ENCODE measurements around the gene HDAC4. TPM values are rescaled to one million over a fixed set of nuclear protein-coding genes. Genes with fewer than 3 reads are reported as not detected.

HDAC4 gene
- total and polyA plus RNA-seq, 2 of the 8 experiments (the other 6 are each of a cell fraction or from before 2014, with no cell fraction given): 15.4 to 31.5 TPM

GRCh38 chr2:239262484-239263230 is 138.2 kb downstream of the HDAC4 start:
- Histone ChIP-seq H3K14ac (ENCODE audit: insufficient read length) (no peak overlapping the region), H3K36me3 (ENCODE audit: control insufficient read depth in 2 of 4, insufficient read depth in 4 of 4, low read length in 3 of 4) (no peaks in the 10 kb centered on the region), H2AK5ac (ENCODE audit: low read depth, low read length) (no peak overlapping the region), H2BK20ac (ENCODE audit: low read length) (no peak overlapping the region), H2BK120ac (replicated peaks; ENCODE audit: low read depth, low read length) (no peak overlapping the region), H3K4me2 (ENCODE audit: insufficient read depth in 1 of 2, low read depth in 2 of 2, low read length in 2 of 2) (no peak overlapping the region), H3K4ac (replicated peaks; ENCODE audit: insufficient read length, low read depth, low read length) (no peak overlapping the region), H3K23me2 (ENCODE audit: low read depth, low read length) (no peaks in the 10 kb centered on the region), H3K9ac (replicated peaks in 1 of 4; ENCODE audit: extremely low read depth in 1 of 4, low read depth in 3 of 4, low read length in 3 of 4) (no peak overlapping the region), H4K91ac (replicated peaks; ENCODE audit: insufficient read length, low read length) (no peak overlapping the region), H2BK5ac (ENCODE audit: low read depth, low read length) (no peak overlapping the region), H3K27ac (ENCODE audit: low read depth, low read length) (no peak overlapping the region), H3K9me3 (ENCODE audit: insufficient read depth in 2 of 2, low read depth in 1 of 2, low read length in 1 of 2) (0 out of 4 replicates have a peak, but pooled peaks cover 0 to 5% of the 10 kb centered on the region in 2 experiments), H4K20me1 (replicated peaks in 1 of 2; ENCODE audit: control insufficient read depth in 1 of 2, insufficient read depth in 2 of 2, low read length in 2 of 2) (peaks cover 4 to 20% of the 10 kb centered on the region in 2 experiments), H3K27me3 (replicated peaks in 1 of 4; ENCODE audit: control insufficient read depth in 3 of 4, extremely low read depth in 1 of 4, insufficient read depth in 3 of 4, low read length in 3 of 4) (no peaks in the 10 kb centered on the region), H3K18ac (ENCODE audit: extremely low read depth, low read length) (no peak overlapping the region), H2BK15ac (ENCODE audit: low read length) (no peak overlapping the region), H3K79me2 (ENCODE audit: control insufficient read depth in 1 of 2, insufficient read depth in 2 of 2, low read length in 2 of 2) (peaks cover 0 to 94% of the 10 kb centered on the region in 2 experiments; a peak in 2 of 4 replicates), H3K4me3 (ENCODE audit: extremely low read depth in 1 of 4, insufficient read depth in 2 of 4, low read depth in 3 of 4, low read length in 4 of 4) (no peak overlapping the region), H4K8ac (ENCODE audit: extremely low read depth, insufficient read depth, low read length) (peak overlapping the region; percentile 4; the same call in 1 of the 2 replicates), H3K23ac (ENCODE audit: insufficient read length) (no peak overlapping the region), H4K5ac (ENCODE audit: insufficient read length, low read depth, low read length) (no peak overlapping the region), H2BK12ac (ENCODE audit: low read depth, low read length) (no peak overlapping the region), H3K56ac (replicated peaks; ENCODE audit: insufficient read length, low read depth, low read length) (no peak overlapping the region), H2AFZ (ENCODE audit: low read length) (no peak overlapping the region), H3K4me1 (replicated peaks in 1 of 4; ENCODE audit: control insufficient read depth in 3 of 4, insufficient read depth in 4 of 4, low read length in 3 of 4) (peaks cover 0 to 22% (median 13%) of the 10 kb centered on the region in 4 experiments; a peak in 5 of 7 replicates), H3K79me1 (ENCODE audit: low read depth, low read length) (peaks cover 23% of the 10 kb centered on the region)
- POLR2A ChIA-PET (ENCODE audit: partially characterized antibody): no interaction called here
- FAIRE-seq: no peak
- 95% methylated on average over 17 of the region's 23 CpGs; no CpG with 5 or more reads in 1 of the 2 experiments for WGBS, 2 experiments (ENCODE audit: extremely low coverage in 1 of 2, insufficient coverage in 1 of 2, insufficient read length in 1 of 2, insufficient replicate concordance in 2 of 2, low coverage in 1 of 2, low lambda C conversion rate in 2 of 2, missing lambda C conversion rate in 1 of 2)
- no peak for DNase-seq (ENCODE audit: low read depth in 1 of 2, low spot score in 2 of 2)
- CTCF ChIA-PET (ENCODE audit: partially characterized antibody): interaction anchor here (1.2 to 2.3 kb wide), 3 partner anchors 11 to 118 kb away, joined by 3 to 7 read pairs (median 7); no protein-coding TSS in a partner anchor
- TF ChIP-seq ATF3 (IDR thresholded peaks at IDR 0.05; ENCODE audit: insufficient read depth, low read depth, low read length) (no peak), CREB1 (IDR thresholded peaks at IDR 0.05) (no peak), JUND (IDR thresholded peaks at IDR 0.05; ENCODE audit: low read length) (no peak), BCL11A (IDR thresholded peaks at IDR 0.05; ENCODE audit: low read depth in 2 of 2, low read length in 2 of 2) (no peak), YY1 (IDR thresholded peaks at IDR 0.05; ENCODE audit: low read depth, low read length) (no peak), SP1 (IDR thresholded peaks at IDR 0.05; ENCODE audit: low read depth, low read length) (no peak), E2F6 (IDR thresholded peaks at IDR 0.05) (no peak), SRF (IDR thresholded peaks at IDR 0.05; ENCODE audit: low read depth, low read length) (no peak), CHD1 (IDR thresholded peaks at IDR 0.05; ENCODE audit: low read depth, low read length) (no peak), EZH2 (IDR thresholded peaks at IDR 0.05; ENCODE audit: low read depth, low read length, severe bottlenecking) (no peak), SIRT6 (IDR thresholded peaks at IDR 0.05; ENCODE audit: low read length) (no peak)
- TF ChIP-seq, protein P1, sequence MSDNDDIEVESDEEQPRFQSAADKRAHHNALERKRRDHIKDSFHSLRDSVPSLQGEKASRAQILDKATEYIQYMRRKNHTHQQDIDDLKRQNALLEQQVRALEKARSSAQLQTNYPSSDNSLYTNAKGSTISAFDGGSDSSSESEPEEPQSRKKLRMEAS (IDR thresholded peaks at IDR 0.05): no peak

Data from H1 (cell line).